ENCODE measurements around the gene CUL7. TPM values are rescaled to one million over a fixed set of nuclear protein-coding genes. Genes with fewer than 3 reads are reported as not detected.

CUL7 gene
- total RNA-seq, 1 experiment from 2014 or later, result 23.5 TPM

GRCh38 chr6:42993445-42993844 is 60.2 kb downstream of the CUL7 start:
- H2AFZ ChIP-seq (ENCODE audit: low read length), result no peak overlapping the region
- H2BK20ac ChIP-seq (ENCODE audit: low read depth, low read length, poor library complexity, severe bottlenecking), result no peak overlapping the region
- no peak overlapping the region for H3K27ac Mint-ChIP-seq
- H3K23ac ChIP-seq (ENCODE audit: insufficient read length, low read depth, low read length), result no peak overlapping the region
- no peaks in the 10 kb centered on the region; the same call in 1 of the 2 replicates for H3K27me3 Mint-ChIP-seq (ENCODE audit: low read depth)
- H2AK5ac ChIP-seq (ENCODE audit: insufficient read length, low read length), result no peak overlapping the region
- H3K4ac ChIP-seq (ENCODE audit: low read depth, low read length), result no peak overlapping the region
- no peaks in the 10 kb centered on the region for H3K9me3 ChIP-seq (ENCODE audit: control insufficient read depth, low read depth, low read length)
- H3K56ac ChIP-seq (ENCODE audit: insufficient read length, low read depth, low read length), result no peak overlapping the region
- H2BK15ac ChIP-seq (ENCODE audit: low read depth, low read length), result no peak overlapping the region
- no peak overlapping the region for H3K4me3 Mint-ChIP-seq
- no peak overlapping the region for H3K9ac ChIP-seq (ENCODE audit: extremely low read depth, insufficient read length, low read length)
- DNase-seq, result no peak
- no peaks in the 10 kb centered on the region for H3K9me3 Mint-ChIP-seq
- H3K4me2 ChIP-seq (ENCODE audit: insufficient read depth, insufficient read length, low read length), result no peak overlapping the region
- TF ChIP-seq CTCF (conservative IDR thresholded peaks at IDR 0.05), result no peak
- H3K36me3 Mint-ChIP-seq (ENCODE audit: insufficient read depth in 1 of 3, low read depth in 3 of 3), result peaks cover 12 to 45% (median 30%) of the 10 kb centered on the region in 3 experiments; a peak in 6 of 7 replicates
- no peaks in the 10 kb centered on the region for H3K23me2 ChIP-seq (ENCODE audit: insufficient read length, low read depth, low read length, poor library complexity, severe bottlenecking)
- H4K91ac ChIP-seq (ENCODE audit: insufficient read length, low read depth, low read length), result no peak overlapping the region
- H4K8ac ChIP-seq (replicated peaks; ENCODE audit: insufficient read length, low read depth, low read length), result no peak overlapping the region
- H3K14ac ChIP-seq (ENCODE audit: insufficient read depth, low read length), result no peak overlapping the region
- H3T11ph ChIP-seq (ENCODE audit: low read length), result no peak overlapping the region
- H3K27me3 ChIP-seq (ENCODE audit: insufficient read depth, low read length), result no peaks in the 10 kb centered on the region
- H3K79me2 ChIP-seq (ENCODE audit: insufficient read depth, low read length), result no peaks in the 10 kb centered on the region
- H3K4me1 ChIP-seq (ENCODE audit: insufficient read depth, low read length), result no peaks in the 10 kb centered on the region
- H3K4me1 Mint-ChIP-seq, result 0 out of 4 replicates have a peak, but pooled peaks cover under 1% of the 10 kb centered on the region in 2 experiments
- no peaks in the 10 kb centered on the region for H3K79me1 ChIP-seq (ENCODE audit: insufficient read depth, low read depth, low read length, poor library complexity, severe bottlenecking)
- H2BK5ac ChIP-seq (ENCODE audit: insufficient read length, low read length), result no peak overlapping the region
- WGBS (ENCODE audit: extremely low coverage, insufficient read length, low lambda C conversion rate), result no CpG with 5 or more reads among the region's 2 CpGs
- no peaks in the 10 kb centered on the region for H4K20me1 ChIP-seq (ENCODE audit: control insufficient read depth, insufficient read depth, insufficient read length)
- H3K27ac ChIP-seq (ENCODE audit: insufficient read length, low read depth, low read length), result no peak overlapping the region
- H2BK120ac ChIP-seq (ENCODE audit: low read depth, low read length, poor library complexity, severe bottlenecking), result no peak overlapping the region
- no peak overlapping the region for H3K18ac ChIP-seq (ENCODE audit: insufficient read length, low read depth, low read length)
- H4K5ac ChIP-seq (ENCODE audit: insufficient read length, low read depth, low read length), result no peak overlapping the region
- H2BK12ac ChIP-seq (ENCODE audit: insufficient read length, low read depth, low read length), result no peak overlapping the region

Data from H9 (cell line).